AG09319 (cell line): ENCODE measurements around the gene TRIP10.

Experiments
- DNase-seq: peaks from one replicate; pipeline ENCODE4 v3.0.0-alpha.2; 2010; ENCODE audit warnings: low read depth; ENCODE audit errors: extremely low read depth
- TF ChIP-seq, protein P1 (sequence below): IDR thresholded peaks from 2 replicates; pipeline ENCODE4 v1.5.1; 2011; ENCODE audit warnings: low read depth, mild to moderate bottlenecking, inconsistent platforms, low read length, moderate library complexity

The TRIP10 gene

DNA sequence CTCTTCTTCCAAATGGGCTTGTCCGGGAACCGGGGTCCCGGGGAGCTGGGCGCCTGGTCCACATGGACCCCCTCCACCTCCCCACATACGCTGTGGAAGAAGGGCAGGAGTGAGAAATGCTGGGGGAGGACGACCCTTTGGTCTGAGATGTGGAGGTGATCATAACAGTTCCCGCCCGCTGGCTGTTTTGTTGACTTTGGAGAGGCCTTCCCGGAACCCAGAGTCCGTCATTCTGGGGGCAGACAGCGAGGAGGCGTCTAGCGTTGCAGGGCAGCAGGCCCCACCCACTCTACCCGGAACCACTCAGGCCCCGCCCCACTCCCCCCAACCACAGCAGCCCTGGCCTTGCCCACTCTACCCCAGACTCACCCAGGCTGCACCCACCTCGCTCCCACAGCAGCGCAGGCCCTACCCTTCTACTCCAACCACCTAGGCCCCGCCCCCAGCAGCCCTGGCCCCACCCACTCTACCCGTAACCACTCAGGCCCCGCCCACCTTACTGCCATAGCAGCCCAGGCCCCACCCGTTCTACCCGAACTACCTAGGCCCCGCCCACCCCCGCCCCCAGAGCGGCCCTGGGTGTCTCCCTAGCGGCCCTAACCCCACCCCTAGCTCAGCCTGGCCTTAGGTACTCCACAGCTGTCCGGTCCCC, 9.2 kb upstream of the TRIP10 start:
- TF ChIP-seq, protein P1, sequence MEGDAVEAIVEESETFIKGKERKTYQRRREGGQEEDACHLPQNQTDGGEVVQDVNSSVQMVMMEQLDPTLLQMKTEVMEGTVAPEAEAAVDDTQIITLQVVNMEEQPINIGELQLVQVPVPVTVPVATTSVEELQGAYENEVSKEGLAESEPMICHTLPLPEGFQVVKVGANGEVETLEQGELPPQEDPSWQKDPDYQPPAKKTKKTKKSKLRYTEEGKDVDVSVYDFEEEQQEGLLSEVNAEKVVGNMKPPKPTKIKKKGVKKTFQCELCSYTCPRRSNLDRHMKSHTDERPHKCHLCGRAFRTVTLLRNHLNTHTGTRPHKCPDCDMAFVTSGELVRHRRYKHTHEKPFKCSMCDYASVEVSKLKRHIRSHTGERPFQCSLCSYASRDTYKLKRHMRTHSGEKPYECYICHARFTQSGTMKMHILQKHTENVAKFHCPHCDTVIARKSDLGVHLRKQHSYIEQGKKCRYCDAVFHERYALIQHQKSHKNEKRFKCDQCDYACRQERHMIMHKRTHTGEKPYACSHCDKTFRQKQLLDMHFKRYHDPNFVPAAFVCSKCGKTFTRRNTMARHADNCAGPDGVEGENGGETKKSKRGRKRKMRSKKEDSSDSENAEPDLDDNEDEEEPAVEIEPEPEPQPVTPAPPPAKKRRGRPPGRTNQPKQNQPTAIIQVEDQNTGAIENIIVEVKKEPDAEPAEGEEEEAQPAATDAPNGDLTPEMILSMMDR, result no peak
- no peak for DNase-seq

DNA sequence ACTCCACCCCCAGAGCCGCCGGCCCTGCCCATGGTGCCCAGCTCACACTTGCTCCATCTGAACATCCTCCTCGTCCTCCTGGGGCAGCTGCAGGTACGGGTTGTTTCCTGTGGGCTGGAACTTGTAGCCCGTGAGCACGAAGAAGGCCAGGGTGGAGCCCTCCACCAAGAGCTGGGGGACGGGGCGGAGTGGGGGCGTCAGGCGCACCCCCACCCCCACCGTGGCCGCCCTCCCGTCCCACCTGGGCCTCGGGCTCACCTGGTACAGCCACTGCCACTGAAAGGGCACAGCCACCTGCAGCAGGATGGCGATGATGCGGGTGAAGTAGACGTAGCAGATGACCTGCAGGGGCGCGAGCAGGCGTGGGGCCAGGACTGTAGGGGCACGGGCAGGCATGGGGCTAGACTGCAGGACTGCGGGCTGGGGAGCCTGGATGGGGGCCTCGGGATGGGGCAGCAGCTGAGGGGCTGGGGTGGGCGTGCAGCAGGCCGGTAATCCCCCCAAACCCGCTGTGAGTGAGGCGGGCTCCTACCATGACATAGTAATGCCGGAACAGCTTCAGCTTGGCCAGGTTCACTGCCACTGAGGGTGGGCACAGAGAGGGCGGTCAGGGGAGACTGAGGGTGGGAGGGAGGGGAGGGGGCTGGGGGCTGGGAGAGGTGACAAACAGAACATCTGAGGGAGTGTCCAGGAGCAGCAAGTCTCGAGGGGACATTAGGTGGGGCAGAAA, 8.4 kb upstream of the TRIP10 start:
- TF ChIP-seq, protein P1, result no peak
- DNase-seq, result no peak

DNA sequence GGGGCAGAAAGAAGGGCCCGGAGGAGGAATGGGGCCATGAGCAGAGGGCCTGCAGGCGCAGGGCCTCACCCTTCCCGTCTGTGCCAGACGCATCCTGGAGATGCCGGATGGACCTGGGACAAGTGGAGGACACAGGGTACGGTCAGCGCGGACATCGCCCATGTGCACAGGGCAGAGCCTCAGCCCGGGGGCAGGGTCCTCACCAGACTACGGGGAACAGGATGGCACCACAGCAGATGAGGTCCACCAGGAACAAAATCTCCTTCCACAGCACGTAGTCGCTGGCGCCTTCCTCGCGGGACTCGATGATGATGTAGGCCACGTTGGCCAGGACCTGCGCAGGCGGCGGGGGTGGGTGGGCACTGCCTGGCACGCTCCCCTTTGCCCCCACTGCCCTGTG, 7.7 kb upstream of the TRIP10 start:
- no peak for DNase-seq

DNA sequence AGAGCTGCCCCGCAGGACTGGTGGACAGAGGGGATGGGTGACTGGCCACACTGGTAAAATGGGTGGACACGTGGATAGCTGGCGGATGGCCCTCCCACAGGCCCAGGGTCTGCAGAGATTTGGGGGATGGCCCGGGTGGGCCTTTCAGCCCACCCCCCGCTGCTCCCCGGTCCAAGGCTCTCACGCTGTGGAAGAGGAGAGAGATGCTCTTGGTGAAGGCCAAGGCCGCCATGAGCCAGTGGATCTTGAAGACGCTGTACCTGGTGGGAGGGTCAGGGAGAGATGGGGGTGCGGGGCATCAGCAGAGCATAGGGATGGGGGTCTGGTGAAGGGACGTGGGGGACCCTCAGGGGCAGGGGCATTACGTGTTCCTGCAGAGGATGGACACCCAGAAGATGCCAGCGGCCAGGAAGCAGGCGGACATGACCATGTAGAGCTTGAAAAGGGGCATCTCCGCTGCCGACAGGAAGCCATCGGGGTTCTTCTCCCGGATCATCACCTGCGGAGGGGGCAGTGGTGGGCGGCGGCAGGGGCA, 6.6 kb upstream of the TRIP10 start:
- DNase-seq, result no peak
- TF ChIP-seq, protein P1, result no peak

More for the DNA sequence above, 7.7 kb upstream of the TRIP10 start:
- TF ChIP-seq, protein P1, result no peak

DNA sequence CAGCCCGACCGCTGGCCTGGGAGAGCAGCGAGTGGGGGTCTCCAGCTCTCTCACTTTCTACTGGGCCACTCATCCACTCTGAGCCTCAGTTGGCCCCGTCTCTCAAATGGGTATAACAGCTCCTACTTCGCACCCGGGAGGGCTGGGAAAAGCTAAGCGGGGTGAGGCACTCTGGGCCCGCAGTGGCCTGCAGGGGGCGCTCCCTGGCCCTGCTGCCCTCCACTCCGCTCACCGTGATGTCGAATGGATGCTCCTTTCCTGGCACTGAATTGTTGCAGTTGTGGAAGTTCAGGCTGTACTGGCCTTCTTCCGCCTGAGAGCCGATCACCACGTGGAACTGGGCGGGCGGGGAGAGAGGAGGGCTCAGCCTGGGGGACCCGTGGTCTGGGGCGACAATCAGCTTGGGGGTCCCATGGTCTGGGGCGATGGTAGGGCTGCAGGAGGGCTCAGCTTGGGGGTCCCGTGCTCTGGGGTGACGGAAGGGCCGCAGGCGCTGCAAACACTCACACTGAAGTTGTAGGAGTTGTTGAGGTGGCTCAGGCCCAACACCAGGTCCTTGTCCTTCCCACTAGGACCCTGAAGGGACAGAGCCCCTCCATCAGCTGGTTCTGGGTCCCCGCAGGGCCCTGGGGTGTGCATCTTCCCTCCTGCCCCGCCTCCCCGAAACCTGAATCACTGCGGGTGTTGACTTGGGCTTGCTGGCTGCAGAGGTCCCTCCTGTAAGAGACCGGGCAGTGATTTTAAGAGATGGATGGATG, 6.0 kb upstream of the TRIP10 start:
- no peak for DNase-seq
- TF ChIP-seq, protein P1, result peak; percentile 24

DNA sequence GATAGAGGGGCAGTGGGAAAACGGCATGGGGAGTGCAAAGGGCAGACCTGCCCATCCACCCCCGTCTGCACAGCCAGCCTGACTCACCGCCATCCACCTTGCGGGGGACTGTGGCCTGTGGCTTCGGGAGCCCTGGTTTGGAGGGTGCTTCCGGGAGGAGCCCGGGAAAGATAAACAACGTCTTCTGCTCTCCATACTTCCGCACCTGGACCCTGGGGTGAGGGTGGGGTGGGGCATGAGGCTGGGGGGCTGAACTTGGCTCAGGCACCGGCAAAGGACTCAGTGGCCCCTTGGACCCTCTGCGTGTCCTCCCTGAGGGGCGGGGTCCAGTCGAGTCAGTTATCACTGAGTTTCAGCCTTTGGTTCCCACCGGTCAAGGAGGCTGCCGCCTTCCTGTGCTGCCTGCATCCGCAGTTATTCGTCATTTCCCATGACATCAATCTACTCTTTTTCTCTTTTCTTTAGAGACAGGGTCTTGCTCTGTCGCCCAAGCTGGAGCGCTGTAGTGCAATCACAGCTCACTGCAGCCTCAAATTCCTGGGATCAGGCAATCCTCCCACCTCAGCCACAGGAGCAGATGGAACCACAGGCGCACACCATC, 5.3 kb upstream of the TRIP10 start:
- TF ChIP-seq, protein P1, result no peak
- DNase-seq, result no peak
